Spinal cord (tissue), 10 donors: ENCODE measurements around the gene MEAF6. TPM values are rescaled to one million over a fixed set of nuclear protein-coding genes. Genes with fewer than 3 reads are reported as not detected.
"Not testable (repeated sequence)": the region's sequence is repeated elsewhere in the genome, so short reads cannot be mapped to it uniquely, and the experiment has no call there.

Experiments used
- DNase-seq, 6 donors: peaks; one replicate each; pipeline versions ENCODE4 v3.0.0 to v3.0.0-alpha.2; 2013 to 2015; ENCODE audit warnings: low spot score in 6 of 6, low read depth in 4 of 6
- H3K27ac ChIP-seq: one replicate; pipeline ENCODE4 v1.5.1; 2013; ENCODE audit warnings: low read depth, low read length, control low read depth
- H3K27me3 ChIP-seq: one replicate; pipeline ENCODE4 v1.6.1; 2013; ENCODE audit warnings: low read length; ENCODE audit not compliant: control insufficient read depth, insufficient read depth
- H3K36me3 ChIP-seq: one replicate; pipeline ENCODE4 v1.6.1; 2013; ENCODE audit warnings: low read length; ENCODE audit not compliant: control insufficient read depth, insufficient read depth
- H3K4me1 ChIP-seq: one replicate; pipeline ENCODE4 v1.6.1; 2013; ENCODE audit warnings: low read length; ENCODE audit not compliant: control insufficient read depth, insufficient read depth
- H3K4me3 ChIP-seq: one replicate; pipeline ENCODE4 v1.5.1; 2013; ENCODE audit warnings: low read depth, low read length, control low read depth
- H3K9me3 ChIP-seq: one replicate; pipeline ENCODE4 v1.6.1; 2013; ENCODE audit warnings: low read length; ENCODE audit not compliant: control insufficient read depth, insufficient read depth
- WGBS: methylation state at CpG from one replicate; pipeline ENCODE4 v1.1.5; 2013; ENCODE audit warnings: missing lambda C conversion rate; ENCODE audit not compliant: insufficient coverage; 5-methylcytosine and 5-hydroxymethylcytosine counted together
- long read RNA-seq, 4 donors: transcript quantifications; one replicate each; lab custom pipeline, GENCODE V29; 2026
- polyA plus RNA-seq, 2 donors: library from polyadenylated mRNA; unstranded; fragments of 120-200 nt; gene quantifications; one replicate each; pipeline ENCODE4 v1.2.1, GENCODE V29; 2013; ENCODE audit not compliant: insufficient read length in 2 of 2
- total RNA-seq, 2 donors: library from RNA; depleted of rRNA in 1 of 2; stranded (reverse); fragments of 120-200 nt in 1 of 2; fragments of >200 nt in 1 of 2; gene quantifications; one replicate each; pipeline versions ENCODE4 v1.2.3 to v1.2.4, GENCODE V29; 2013 to 2014
- donor health status: healthy.

The MEAF6 gene
- total RNA-seq (10 to 100 TPM; 74.2 to 77.1 TPM), polyA plus RNA-seq (100 to 1,000 TPM; 133 to 139 TPM)
- long read RNA-seq, donor 1, transcript MEAF6-201 (7 exons, 1,525 nt) = minor isoform, 10 of 45 reads
- long read RNA-seq, donor 1, transcript MEAF6-204 (8 exons, 2,147 nt) = major isoform, 29 of 45 reads
- long read RNA-seq, donor 1, partial matches to known transcripts = 0 of 45 reads
- long read RNA-seq, donor 1, other reads (novel, unspliced or antisense) = 0 of 45 reads
- long read RNA-seq, donor 2, transcript MEAF6-204 (8 exons, 2,147 nt) = major isoform, 13 of 21 reads
- long read RNA-seq, donor 2, partial matches to known transcripts = 0 of 21 reads
- long read RNA-seq, donor 2, other reads (novel, unspliced or antisense) = 0 of 21 reads
- long read RNA-seq, donor 3, transcript MEAF6-204 (8 exons, 2,147 nt) = major isoform, 16 of 41 reads
- long read RNA-seq, donor 3, transcript MEAF6-201 (7 exons, 1,525 nt) = minor isoform, 9 of 41 reads
- long read RNA-seq, donor 3, partial matches to known transcripts = 10 of 41 reads
- long read RNA-seq, donor 3, other reads (novel, unspliced or antisense) = 0 of 41 reads
- long read RNA-seq, donor 4, transcript MEAF6-201 (7 exons, 1,525 nt) = major isoform, 27 of 276 reads
- long read RNA-seq, donor 4, partial matches to known transcripts = 240 of 276 reads
- long read RNA-seq, donor 4, other reads (novel, unspliced or antisense) = 0 of 276 reads

DNA sequence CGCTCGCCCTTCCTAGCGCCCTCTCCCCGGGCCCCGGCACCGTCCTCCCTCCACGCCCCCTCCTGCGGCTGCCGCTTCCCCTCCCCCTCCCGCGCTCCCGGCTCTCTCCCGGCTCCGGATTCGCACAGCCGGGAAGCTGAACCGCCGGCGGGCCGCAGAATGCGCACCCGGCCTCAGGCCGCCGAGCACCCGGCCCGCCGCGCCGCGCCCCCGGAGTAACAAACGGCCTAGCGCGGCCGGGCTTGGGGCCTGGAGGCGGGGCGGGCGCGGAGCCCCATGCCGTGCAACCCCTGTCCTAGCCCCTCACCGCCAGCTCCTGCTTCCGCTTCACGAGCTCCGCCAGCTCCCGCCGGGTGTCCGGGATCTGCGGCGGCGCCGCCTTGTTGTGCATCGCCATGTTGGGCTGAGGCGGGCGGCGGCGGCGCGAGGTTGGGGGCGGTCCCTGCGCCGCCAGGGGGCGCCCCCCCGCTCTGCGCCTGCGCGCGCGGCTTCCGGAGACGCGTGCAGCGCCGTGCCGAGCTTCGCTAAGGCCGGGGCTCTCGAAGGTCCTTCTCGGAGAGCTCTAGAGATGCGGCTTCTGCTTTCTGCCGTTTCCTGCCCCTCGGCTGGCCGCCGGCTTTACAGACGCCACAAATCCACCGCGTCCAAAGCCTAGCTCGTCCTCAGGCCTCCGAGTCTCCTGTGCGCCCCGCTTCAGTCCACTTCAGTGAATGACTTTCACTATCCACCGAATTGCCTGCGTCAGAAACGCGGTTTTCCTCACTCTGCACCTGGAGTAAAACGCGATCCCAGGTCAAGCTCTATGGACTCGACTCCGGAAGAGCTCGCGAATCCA lies at the start of gene MEAF6:
TSS of gene MEAF6 (minus strand) at position 417 of the 835 bp plus-strand sequence. CDS start at position 397, 20 bp downstream.
- DNase-seq = peak; percentile 65 to 95 (median 80)
- H3K27ac ChIP-seq = peak within 1 kb of the TSS; percentile 88
- under 1% methylated on average over 98 of the region's 100 CpGs for WGBS

GRCh38 chr1:37562984-37563383 lies 48.4 kb upstream of the MEAF6 start:
- Histone ChIP-seq H3K4me3 (no peak overlapping the region), H3K4me1 (no peaks in the 10 kb centered on the region), H3K36me3 (peaks cover 32% of the 10 kb centered on the region), H3K27me3 (no peaks in the 10 kb centered on the region), H3K27ac (no peak overlapping the region), H3K9me3 (no peaks in the 10 kb centered on the region)
- no peak for DNase-seq
- WGBS = 100% methylated on average over 1 of the region's 1 CpG

More for the DNA sequence above, at the start of gene MEAF6:
- H3K27me3 ChIP-seq = no peaks in the 10 kb centered on the region
- peaks cover 9% of the 10 kb centered on the region for H3K36me3 ChIP-seq
- H3K4me1 ChIP-seq = peaks cover 6% of the 10 kb centered on the region
- peak within 1 kb of the TSS; percentile 69 for H3K4me3 ChIP-seq
- H3K9me3 ChIP-seq = no peaks in the 10 kb centered on the region

- peaks cover 13% of the 10 kb centered on the region for H3K4me1 ChIP-seq
- H3K27ac ChIP-seq = no peak overlapping the region
- no peak overlapping the region for H3K4me3 ChIP-seq
- no peaks in the 10 kb centered on the region for H3K27me3 ChIP-seq
- H3K36me3 ChIP-seq = peaks cover 27% of the 10 kb centered on the region
- no peaks in the 10 kb centered on the region for H3K9me3 ChIP-seq
- WGBS = 95% methylated on average over 18 of the region's 21 CpGs
- peak in 1 of 6 donors; percentile 18 for DNase-seq
Measured at GRCh38 chr1:37561133-37562132, 46.9 kb upstream of the MEAF6 start.

DNA sequence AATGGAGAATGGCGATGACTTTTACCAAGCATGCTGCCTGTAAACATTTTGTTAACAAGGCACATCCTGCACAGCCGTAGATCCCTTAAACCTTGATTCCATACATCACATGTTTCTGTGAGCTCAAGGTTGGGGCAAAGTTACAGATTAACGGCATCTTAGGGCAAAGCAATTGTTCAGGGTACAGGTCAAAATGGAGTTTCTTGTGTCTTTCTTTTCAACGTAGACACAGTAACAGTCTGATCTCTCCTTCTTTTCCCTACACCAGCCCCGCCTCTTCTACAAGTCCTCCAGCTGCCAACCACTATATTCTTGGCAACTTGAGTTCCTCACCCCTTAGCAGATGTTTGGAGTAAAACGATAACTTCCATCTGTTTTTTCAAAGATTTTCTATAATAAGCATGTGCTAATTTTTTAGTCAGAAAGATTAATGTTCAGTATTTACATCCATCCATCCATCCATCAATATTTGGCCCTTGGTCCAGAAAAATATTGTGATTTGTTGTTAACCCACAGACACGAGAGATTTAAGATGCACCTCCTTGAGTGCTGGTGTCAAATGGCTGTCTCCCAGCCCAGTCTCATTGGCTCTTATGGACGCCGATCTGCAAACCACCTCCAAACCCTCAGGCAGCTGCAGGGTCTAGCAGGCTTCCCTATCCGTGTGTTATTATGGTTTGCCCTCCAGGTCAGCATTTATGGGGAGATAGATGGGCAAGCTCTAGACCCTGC lies 46.0 kb upstream of the MEAF6 start:
- Histone ChIP-seq H3K27me3 (no peaks in the 10 kb centered on the region), H3K9me3 (no peaks in the 10 kb centered on the region), H3K4me3 (no peak overlapping the region), H3K27ac (no peak overlapping the region), H3K36me3 (peaks cover 24% of the 10 kb centered on the region), H3K4me1 (peaks cover 13% of the 10 kb centered on the region)
- DNase-seq = no peak
- WGBS = 85% methylated on average over 4 of the region's 10 CpGs

- H3K4me1 ChIP-seq = peaks cover 13% of the 10 kb centered on the region
- H3K36me3 ChIP-seq = peaks cover 20% of the 10 kb centered on the region
- not testable (repeated sequence) for H3K27me3 ChIP-seq, H3K4me3 ChIP-seq, DNase-seq, H3K9me3 ChIP-seq, H3K27ac ChIP-seq
- WGBS = 80% methylated on average over 8 of the region's 12 CpGs
Measured at GRCh38 chr1:37559957-37560379, 45.4 kb upstream of the MEAF6 start.

DNA sequence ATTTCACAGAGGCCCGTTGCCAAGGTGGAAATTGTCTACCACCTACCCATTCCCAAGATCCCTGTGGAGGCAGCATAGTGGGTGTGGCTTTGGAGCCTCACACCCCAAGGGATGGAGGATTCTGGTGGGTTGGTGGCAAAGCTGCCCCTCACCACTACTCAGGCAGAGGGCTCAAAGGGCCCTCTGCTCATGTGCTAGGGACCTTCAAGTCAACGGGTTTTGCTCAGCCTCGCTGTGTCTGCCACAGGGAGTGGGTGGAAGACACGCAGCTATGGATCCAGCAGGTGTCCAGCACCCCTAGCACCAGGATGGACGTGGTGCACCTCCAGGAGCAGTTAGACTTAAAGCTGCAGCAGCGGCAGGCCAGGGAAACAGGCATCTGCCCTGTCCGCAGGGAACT lies 44.5 kb upstream of the MEAF6 start:
- Histone ChIP-seq H3K4me3 (no peak overlapping the region), H3K4me1 (peaks cover 17% of the 10 kb centered on the region), H3K36me3 (peaks cover 19% of the 10 kb centered on the region), H3K27ac (no peak overlapping the region), H3K9me3 (no peaks in the 10 kb centered on the region), H3K27me3 (no peaks in the 10 kb centered on the region)
- DNase-seq = no peak
- 89% methylated on average over 4 of the region's 7 CpGs for WGBS

GRCh38 chr1:37558411-37558810 lies 43.8 kb upstream of the MEAF6 start:
- H3K27me3 ChIP-seq = no peaks in the 10 kb centered on the region
- no peak for DNase-seq
- H3K27ac ChIP-seq = no peak overlapping the region
- WGBS = 80% methylated on average over 1 of the region's 1 CpG
- H3K36me3 ChIP-seq = peaks cover 17% of the 10 kb centered on the region
- H3K4me3 ChIP-seq = no peak overlapping the region
- peaks cover 18% of the 10 kb centered on the region for H3K4me1 ChIP-seq
- no peaks in the 10 kb centered on the region for H3K9me3 ChIP-seq

DNA sequence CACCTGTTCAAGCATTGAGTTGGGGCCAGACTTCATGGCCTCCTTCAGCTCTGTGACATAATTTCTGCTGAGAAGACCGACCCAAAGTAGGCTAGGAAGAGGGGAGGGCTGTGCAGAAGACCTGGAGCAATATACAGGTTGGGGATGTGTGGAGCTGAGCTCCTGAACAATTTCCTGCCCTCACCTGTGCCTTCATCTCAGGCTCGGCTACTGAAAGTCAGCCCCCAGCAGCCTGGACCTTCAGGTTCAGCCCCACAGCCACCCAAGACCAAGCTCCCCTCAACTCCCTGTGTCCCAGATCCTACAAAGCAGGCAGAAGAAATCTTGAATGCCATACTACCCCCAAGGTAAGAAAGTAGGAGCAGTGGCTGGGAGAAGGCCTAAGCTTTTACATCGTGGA lies 42.8 kb upstream of the MEAF6 start:
- H3K4me3 ChIP-seq = peak overlapping the region; percentile 76

More for the DNA sequence above, 42.8 kb upstream of the MEAF6 start:
- H3K36me3 ChIP-seq = peaks cover 13% of the 10 kb centered on the region
- no peaks in the 10 kb centered on the region for H3K27me3 ChIP-seq
- DNase-seq = no peak
- no CpG with 5 or more reads among the region's 3 CpGs for WGBS
- H3K4me1 ChIP-seq = peaks cover 18% of the 10 kb centered on the region
- H3K27ac ChIP-seq = peak overlapping the region; percentile 66
- no peaks in the 10 kb centered on the region for H3K9me3 ChIP-seq
